Activated CD4-positive, alpha-beta T cell treated with anti-CD3 and anti-CD28 coated beads, Interleukin-2, Interleukin-6, amounts not matched to agents 100 ng/mL and 50 ng/mL, durations not matched to agents 16 hours and 8 hours (primary cell): ENCODE data around the gene SMARCE1.
"Not testable (repeated sequence)": the region's sequence is repeated elsewhere in the genome, so short reads cannot be mapped to it uniquely, and the experiment has no call there.

Experiments
- DNase-seq: peaks from one replicate; pipeline ENCODE4 v3.0.0-alpha.2; 2020

SMARCE1 gene

DNA sequence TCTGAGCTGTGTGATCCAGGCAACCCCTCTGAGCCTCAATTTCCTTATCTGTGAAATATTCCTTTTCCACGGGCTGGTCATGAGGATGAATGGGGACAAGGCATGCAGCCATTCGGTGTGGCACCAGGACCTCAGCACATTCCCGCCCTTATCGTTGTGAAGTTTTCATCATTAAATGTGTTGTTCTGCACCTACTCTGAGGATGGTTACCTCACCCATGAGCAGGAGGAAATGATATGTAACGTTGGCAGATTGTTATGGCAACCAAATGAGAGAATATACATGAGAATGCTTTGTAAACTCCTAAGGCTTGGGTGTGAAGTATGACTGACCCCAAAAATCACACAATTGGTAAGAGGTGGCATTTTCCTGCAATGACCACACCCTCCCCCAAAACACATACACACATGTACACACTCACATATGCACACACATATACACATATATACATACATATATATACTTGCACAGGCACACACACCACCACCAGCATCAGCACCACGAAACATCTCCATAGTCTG is 39.5 kb downstream of the SMARCE1 start:
- peak; percentile 71 for DNase-seq

DNA sequence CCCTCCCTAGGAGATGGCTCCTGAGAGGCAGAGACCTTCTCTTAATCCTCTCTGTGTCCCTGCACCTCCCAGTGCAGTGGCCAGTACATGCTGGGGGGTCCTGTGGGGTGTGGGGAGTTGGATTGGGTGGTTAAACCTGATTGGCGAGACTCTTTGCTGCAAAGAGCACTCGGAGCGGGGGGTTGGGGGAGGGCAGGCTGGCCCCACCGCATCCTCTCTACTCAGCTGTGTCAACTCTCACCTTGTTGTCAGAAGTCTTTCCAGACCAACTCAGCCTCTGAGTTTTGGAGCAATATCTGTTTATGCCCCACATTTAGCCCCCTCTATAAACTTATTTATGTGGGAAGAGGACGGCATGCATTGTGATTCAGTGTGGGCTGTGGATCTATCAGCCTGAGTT is 40.0 kb downstream of the SMARCE1 start:
- peak; percentile 48 for DNase-seq

DNA sequence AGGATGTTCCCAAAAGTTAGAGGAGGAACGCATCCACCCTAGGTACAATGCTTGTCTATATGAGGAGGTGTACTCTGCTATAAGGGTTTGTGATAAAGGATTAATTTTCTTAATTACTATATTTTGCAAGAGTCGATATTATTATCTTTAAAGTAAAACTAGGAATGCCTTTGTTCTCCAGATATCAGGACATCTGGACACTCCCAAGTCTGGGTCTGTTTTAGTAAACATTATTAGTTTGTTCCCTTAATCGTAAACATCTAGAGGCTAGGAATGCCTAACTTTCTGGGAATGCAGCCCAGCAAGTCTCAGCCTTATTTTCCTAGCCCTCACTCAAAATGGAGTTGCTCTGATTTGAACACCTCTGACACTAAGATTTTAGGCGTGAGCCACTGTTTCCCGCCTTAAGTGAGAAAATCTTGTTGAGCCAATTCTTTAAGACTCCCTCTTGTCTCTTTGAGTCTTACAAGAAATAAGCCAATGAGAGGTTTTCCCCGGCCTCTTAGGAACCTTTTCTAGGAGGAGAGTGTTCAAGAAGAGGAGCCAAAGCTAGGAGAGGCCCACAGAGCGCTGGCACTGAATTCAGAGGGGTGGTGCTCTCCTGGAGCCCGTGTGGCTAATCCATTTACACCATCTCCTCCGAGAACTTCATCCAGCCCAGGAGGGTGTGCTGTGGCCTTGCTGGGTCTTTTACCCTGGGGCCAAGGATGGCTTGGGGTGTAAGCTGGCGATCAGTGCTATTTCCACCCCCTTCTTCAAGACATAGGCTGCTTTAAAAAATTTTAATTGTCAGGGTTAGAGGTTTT is 40.9 kb downstream of the SMARCE1 start:
- DNase-seq: no peak

- peak; percentile 50 for DNase-seq
Observed at GRCh38 chr17:40605306-40605705, 42.3 kb downstream of the SMARCE1 start.

DNA sequence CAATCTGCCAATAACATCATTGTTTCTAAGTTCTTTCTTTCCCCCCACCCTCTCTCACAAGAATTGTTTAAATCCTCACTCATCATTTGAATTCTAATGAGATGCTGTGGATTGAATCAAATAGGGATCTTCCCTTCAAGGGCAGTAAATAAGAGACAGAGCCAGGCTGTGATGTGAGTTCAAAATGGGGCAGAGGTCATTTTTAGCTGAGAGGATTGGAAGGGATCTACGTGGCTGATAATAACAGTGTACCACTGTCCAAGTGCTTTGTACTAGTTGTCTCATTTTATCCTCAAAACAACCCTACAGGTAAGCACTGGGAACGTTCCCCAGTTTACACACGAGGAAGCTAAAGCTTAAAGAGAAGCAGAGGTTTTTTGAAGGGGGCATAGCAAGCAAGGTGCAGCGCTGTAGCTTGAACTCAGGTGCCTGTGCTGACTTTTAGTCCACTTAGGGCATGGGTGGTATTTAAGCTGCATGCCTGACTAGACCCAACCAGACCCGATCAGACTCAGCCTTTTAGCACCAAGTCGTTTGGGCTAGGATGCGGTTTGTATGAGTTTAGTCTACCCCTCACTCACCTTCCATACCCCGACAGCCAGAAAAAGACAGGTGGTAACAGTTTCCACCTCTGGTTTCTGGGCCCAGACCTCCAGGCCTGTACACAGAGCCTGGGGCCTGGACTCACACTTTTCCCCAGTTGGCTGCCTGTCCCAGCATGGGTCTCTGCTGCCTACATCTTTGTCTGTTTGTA is 43.1 kb downstream of the SMARCE1 start:
- no peak for DNase-seq

GRCh38 chr17:40602445-40603443 is 44.9 kb downstream of the SMARCE1 start:
- peak; percentile 84 for DNase-seq

- DNase-seq: no peak
Observed at GRCh38 chr17:40600486-40601046, 47.1 kb downstream of the SMARCE1 start.

DNA sequence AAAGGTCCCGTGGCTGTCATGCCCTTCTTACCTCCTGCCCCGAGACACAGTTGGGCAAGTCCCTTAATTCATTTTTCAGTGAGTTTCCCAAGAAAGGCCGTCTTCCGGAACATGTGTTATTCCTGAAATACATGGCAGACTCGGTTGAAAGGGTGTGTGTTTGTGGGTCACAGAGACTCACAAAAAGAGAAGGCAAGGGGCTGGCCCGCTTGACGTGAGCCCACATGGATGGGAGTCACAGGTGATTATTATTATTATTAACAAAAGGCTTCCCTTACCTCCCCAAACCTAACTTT is 48.2 kb downstream of the SMARCE1 start:
- DNase-seq: no peak

DNA sequence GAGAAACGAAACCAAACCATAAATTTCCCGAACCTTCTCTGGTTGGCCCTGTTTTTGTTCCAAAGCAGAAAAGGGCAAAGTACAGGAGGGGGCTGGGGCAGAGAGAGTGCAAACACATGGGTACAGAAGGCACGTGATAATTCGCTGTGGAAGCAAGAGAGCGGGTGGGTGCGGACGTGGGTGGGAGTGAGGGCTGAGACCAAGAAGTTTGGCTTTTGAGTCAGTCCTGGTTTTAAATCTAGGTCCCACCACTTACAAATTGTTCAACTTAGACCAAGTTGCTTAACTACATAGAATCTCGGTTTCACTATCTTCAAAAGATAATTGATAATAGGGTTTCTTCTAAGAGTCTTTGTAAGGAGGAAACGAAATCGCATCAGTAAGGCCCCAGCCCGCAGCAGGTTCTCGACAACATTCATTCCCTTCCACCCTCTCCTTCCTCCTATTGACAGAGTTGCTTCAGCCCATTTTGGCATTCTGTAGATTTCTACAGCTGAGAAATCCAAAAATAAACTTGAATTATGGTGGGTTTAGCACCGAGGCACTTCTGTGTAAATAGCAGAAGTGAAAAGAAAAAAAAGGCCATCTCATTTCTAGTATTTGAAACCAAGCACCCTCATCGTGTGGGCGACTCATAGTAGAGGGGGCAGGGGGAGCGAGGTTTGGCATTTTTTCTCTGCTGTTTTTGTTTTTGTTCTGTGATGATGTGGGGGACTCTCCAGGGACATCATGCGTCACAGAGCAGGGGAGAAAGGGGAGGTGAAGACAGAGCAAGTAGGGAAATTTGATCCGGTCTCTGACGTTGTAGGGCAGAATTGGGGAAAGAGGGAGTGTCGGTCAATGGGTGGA is 48.8 kb downstream of the SMARCE1 start:
- DNase-seq: peak; percentile 85

GRCh38 chr17:40598301-40598618 is 49.4 kb downstream of the SMARCE1 start:
- DNase-seq: no peak

DNA sequence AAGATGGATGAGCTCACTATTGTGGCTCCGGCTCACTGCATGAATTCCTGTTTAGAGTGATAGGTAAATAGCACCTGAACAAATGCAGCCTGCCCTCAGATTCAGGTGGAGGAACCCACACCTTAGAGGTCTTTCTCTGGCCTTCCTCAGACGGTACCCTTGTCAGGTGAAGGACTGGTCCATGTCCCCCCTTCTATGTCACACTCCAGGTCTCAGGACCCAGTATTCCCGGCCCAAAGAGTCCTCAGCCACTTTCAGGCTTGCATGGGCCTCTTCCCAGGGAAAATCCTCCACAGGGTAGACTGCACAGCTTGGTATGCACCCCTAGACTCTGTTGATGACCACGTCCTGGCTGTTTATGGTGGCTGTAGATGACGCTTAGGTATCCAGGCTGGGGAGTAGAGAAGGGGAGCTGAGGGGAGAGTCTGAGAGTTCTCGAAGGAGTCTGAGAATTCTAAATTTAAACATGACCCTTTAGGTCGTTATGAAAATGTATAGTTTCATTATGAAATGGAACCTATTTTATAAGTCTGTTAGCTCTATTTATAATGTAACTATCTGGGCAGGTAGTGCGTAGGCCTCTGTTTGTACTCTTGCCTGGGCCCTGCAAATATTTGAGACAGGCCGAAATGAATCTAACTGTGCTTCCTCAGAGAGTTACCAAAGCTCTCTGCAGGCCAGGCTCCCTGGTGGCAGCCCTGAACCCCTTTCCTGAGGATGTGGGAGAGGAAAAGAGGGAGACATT is 49.9 kb downstream of the SMARCE1 start:
- no peak for DNase-seq

GRCh38 chr17:40597156-40597555 is 50.5 kb downstream of the SMARCE1 start:
- no peak for DNase-seq

DNA sequence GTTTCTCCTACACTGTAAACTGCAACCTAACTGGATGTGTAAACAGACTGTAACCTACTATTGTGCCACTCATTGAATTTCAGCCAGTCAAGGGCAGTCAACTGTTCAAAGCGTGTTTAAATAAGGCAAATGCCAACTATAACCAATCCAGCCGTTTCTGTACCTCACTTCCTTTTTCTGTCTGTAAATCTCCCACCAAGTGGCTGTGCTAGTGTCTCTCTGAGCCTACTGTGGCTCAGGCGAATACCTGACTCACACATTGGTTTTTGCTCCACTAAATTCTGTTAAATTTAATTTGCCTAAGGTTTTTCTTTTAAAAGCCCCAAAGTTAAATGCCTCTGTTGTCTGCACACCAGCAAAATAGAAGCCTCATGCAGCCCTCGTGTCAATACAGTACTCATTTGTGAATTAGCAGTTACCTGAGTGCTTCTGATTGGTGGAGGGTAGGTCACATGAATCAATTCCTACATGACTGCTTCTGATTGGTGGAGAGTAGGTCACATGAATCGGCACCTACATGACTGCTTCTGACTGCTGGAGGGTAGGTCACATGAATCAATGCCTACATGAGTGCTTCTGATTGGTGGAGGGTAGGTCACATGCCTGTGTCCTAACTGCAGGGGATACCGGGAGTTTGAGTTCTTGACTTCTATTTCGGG is 51.2 kb downstream of the SMARCE1 start:
- no peak for DNase-seq

GRCh38 chr17:40590742-40591141 is 56.9 kb downstream of the SMARCE1 start:
- DNase-seq: no peak

- no peak for DNase-seq
Observed at GRCh38 chr17:40588552-40588951, 59.1 kb downstream of the SMARCE1 start.

GRCh38 chr17:40586264-40586663 is 61.4 kb downstream of the SMARCE1 start:
- not testable (repeated sequence) for DNase-seq

DNA sequence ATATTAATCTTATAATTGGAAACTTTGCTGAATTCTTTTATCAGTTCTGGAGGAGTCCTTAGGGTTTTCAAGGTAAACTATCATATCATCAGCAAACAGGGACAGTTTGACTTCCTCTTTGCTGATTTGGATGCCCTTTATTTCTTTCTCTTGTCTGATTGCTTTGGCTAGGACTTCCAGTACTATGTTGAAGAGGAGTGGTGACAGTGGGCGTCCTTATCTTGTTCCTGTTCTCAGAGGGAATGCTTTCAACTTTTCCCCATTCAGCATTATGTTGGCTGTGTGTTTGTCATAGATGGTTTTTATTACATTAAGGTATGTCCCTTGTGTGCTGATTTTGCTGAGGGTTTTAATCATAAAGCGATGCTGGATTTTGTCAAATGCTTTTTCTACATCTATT is 62.7 kb downstream of the SMARCE1 start:
- not testable (repeated sequence) for DNase-seq

DNA sequence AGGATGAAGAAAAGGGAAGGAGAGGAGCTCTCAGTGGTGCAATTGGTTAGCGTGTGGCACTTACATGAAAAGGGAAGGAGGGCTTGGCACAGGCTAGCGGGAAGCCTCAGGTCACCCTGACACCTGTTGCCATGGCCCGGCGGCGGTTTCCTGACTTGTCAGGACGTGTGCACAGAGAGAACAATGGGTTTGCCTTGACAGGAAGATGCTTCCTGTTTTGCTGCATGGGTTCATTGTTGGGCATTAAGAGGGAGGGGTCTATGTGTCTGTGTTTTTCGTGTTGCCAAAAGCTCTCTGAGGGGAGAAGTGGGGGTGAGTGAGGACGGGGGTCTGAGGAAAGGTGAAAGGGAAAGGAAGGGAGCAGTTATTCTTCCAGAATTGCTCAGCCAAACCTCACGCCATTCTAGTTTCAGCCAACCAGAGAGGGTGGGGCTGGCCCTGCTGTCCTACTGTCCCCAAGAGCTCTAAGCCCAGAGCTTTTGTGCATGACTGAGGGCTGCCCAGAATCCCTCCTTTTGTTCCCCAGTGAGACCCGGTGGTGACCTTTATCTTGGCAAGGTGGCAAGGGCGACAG is 65.2 kb downstream of the SMARCE1 start:
- DNase-seq: peak; percentile 73

DNA sequence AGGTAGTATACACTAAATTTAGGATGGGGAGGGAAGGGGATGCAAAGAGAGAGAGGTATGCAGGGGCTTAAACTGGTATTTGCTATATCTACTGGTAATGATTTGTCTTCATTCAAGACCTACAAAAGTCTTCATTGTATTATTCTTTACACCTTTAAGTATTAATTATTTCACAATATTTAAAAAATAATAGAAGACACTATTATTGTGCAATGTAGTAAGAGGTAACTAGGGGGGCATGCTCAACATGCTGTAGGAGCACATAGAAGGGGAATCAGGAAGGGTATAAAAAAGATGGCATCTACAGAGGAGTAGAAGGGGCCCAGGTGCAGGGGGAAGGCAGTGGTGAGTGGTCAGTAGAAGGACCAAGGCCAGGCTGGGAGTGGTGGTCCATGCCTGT is 67.5 kb downstream of the SMARCE1 start:
- DNase-seq: no peak

GRCh38 chr17:40579471-40579870 is 68.1 kb downstream of the SMARCE1 start:
- DNase-seq: no peak
